ENCODE results near the gene PTCRA. TPM values are rescaled to one million over a fixed set of nuclear protein-coding genes. Genes with fewer than 3 reads are reported as not detected.
"Not testable (repeated sequence)": the region's sequence is repeated elsewhere in the genome, so short reads cannot be mapped to it uniquely, and the experiment has no call there.

The PTCRA gene
- total RNA-seq, 4 donors from 2014 or later = 0.72 TPM; not detected in 3

DNA sequence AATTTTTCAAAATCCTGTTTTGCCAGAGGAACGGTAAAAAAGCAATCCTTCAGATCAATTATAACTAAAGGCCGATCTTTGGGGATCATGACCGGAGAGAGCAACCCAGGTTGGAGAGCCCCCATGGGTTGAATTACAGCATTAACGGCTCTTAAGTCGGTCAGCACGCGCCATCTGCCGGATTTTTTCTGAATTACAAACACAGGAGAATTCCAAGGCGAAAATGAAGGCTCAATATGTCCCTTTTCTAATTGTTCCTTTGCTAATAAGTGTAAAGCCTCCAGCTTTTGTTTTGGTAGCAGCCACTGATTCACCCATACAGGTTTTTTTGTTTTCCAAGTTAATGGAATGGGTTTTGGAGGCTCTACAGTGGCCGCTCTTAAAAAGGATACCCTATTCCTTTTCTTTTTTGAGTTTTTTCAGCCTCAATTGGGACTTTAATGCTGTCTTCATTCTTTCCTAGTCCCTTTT, 16.9 kb upstream of the PTCRA start:
- peak; percentile 73 for DNase-seq (ENCODE audit: low spot score)
- no peak for ATAC-seq (ENCODE audit: low FRiP score)
- TF ChIP-seq, protein P1, sequence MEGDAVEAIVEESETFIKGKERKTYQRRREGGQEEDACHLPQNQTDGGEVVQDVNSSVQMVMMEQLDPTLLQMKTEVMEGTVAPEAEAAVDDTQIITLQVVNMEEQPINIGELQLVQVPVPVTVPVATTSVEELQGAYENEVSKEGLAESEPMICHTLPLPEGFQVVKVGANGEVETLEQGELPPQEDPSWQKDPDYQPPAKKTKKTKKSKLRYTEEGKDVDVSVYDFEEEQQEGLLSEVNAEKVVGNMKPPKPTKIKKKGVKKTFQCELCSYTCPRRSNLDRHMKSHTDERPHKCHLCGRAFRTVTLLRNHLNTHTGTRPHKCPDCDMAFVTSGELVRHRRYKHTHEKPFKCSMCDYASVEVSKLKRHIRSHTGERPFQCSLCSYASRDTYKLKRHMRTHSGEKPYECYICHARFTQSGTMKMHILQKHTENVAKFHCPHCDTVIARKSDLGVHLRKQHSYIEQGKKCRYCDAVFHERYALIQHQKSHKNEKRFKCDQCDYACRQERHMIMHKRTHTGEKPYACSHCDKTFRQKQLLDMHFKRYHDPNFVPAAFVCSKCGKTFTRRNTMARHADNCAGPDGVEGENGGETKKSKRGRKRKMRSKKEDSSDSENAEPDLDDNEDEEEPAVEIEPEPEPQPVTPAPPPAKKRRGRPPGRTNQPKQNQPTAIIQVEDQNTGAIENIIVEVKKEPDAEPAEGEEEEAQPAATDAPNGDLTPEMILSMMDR (IDR thresholded peaks at IDR 0.05) = peak in 2 of 3 donors; percentile 4 to 53

DNA sequence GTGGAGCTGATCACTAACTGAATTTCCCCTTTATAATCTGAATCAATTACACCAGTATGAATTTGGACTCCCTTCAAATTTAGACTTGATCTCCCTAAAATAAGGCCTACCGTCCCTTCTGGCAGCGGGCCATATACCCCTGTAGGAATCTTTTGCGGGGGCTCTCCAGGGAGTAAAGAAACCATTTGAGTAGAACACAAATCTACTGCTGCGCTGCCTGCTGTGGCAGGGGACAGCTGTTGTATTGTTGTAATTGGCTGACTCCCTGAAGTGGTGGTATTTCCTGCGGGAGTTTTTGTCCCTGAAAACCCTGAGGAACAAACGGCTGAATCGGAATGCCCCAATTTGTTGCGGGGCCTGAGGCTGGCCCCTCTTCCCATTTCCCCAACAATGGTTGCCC, 16.0 kb upstream of the PTCRA start:
- DNase-seq (ENCODE audit: low spot score) (no peak), ATAC-seq (ENCODE audit: low FRiP score) (no peak)
- TF ChIP-seq, protein P1 (IDR thresholded peaks at IDR 0.05) = no peak

DNA sequence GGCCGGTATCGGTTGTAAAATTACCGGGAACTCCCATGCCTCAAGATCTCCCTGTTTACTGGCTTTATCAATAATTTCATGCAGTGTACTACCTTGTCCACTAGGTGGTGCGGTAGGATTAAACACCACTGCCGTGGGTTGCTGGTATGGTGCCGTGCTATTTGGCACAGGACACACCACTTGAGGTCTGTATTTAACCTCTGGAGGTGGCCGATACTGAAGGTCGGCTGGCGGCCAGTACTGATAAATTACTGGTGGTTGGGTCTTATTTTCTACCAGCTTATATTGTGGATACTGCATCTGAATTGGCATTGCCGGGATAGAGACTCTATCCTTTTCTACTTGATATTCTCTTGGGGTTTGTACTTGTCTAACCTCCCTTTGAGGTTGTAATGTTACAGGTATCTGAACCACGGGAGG, 14.3 kb upstream of the PTCRA start:
- TF ChIP-seq, protein P1 (IDR thresholded peaks at IDR 0.05) = peak in 2 of 3 donors; percentile 72 to 88
- ATAC-seq (ENCODE audit: low FRiP score) (peak; percentile 98), DNase-seq (ENCODE audit: low spot score) (no peak)

DNA sequence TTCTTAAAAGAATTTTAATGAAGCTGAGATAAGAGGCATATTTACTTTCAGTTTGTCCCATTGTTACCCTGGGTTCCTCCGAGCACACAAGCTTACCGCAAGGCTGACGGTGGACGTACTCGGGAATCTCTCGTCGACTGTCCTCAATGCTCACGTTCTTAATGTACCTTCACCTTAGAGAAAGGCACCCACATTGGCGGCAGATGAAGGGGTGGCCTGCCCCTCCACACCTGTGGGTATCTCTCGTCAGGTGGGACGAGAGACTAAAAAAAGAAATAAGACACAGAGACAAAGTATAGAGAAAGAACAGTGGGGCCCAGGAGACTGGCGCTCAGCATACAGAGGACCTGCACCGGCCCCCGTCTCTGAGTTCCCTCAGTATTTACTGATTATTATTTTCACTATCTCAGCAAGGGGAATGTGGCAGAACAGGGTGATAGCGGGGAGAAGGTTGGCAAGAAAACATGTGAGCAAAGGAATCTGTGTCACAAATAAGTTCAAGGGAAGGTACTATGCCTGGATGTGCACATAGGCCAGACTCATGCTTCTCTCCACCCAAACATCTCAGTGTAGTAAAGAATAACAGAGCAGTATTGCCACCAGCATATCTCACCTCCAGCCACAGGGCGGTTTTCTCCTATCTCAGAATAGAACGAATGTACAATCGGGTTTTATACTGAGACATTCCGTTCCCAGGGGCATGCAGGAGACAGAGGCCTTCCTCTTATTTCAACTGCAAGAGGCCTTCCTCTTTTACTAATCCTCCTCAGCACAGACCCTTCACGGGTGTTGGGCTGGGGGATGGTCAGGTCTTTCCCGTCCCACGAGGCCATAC, 13.2 kb upstream of the PTCRA start:
- not testable (repeated sequence) for DNase-seq (ENCODE audit: low spot score); ATAC-seq (ENCODE audit: low FRiP score)

DNA sequence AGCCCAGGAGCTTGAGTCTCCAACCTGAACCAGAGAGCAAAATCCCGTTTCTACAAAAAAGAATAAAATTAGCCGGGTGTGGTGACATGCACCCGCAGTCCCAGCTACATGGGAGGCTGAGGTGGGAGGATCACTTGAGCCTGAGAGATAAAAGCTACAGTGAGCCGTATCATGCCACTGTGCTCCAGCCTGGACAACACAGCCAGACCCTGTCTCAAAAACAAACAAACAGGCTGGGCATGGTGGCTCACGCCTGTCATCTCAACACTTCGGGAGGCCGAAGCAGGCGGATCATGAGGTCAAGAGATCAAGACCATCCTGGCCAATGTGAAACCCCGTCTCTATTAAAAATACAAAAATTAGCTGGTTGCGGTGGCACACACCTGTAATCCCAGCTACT, 11.4 kb upstream of the PTCRA start:
- no peak for ATAC-seq (ENCODE audit: low FRiP score)
- TF ChIP-seq, protein P1 (IDR thresholded peaks at IDR 0.05) = no peak
- DNase-seq (ENCODE audit: low spot score) = no peak

DNA sequence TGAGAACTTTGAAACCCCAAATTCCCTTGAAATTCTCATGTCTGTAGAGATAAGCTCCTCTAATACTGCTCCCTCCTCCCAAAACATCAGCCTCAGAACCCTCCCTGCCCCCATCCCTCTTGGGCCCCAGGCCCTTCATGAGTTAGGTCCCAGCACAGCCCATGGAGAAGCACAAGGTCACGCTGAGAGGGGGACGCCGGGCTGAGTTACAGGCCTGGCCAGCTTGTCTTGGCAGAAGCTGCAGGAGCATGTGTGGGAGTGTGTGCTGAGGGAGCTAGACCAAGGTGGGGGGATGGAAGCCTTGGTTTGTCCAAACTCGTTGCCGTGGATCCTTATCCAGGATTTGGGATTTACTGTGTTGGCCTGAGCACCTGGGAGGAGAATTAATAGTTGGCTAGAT, 8.5 kb upstream of the PTCRA start:
- peak; percentile 42 for ATAC-seq (ENCODE audit: low FRiP score)
- no peak for DNase-seq (ENCODE audit: low spot score)
- TF ChIP-seq, protein P1 (IDR thresholded peaks at IDR 0.05) = no peak

DNA sequence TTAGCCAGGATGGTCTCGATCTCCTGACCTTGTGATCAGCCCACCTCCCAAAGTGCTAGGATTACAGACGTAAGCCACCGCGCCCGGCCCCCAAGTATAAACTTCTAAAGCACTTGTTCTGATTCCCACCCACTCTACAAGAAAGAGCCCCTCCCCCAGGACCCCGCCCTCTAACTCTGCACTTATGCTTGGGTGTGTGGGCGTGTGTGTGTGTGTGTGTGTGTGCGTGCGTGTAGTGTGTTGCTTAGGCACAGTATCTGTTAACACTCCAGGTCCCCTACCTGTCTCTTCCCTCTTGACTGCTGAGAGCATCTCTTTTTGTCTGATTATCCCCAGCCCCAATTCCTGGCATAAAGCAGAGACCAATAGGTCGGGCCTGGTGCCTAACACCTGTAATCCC, 6.0 kb upstream of the PTCRA start:
- TF ChIP-seq, protein P1 (IDR thresholded peaks at IDR 0.05) = no peak
- no peak for ATAC-seq (ENCODE audit: low FRiP score)

More for the DNA sequence above, 6.0 kb upstream of the PTCRA start:
- no peak for DNase-seq (ENCODE audit: low spot score)
